Astrocyte of the spinal cord (primary cell): ENCODE data around the gene HIVEP3.

Source experiments
- DNase-seq: peaks from one replicate; pipeline ENCODE4 v3.0.0; 2011; ENCODE audit warnings: low read depth, low spot score
- H3K4me3 ChIP-seq: 2 replicates; pipeline ENCODE4 v1.5.1; 2011; ENCODE audit warnings: low read depth, mild to moderate bottlenecking, low read length, moderate library complexity
- CTCF ChIP-seq: IDR thresholded peaks from 2 replicates; pipeline ENCODE4 v1.5.1; 2012; ENCODE audit warnings: low read depth, mild to moderate bottlenecking, low read length, inconsistent platforms
- in situ Hi-C: cut with HindIII; loops from 2 replicates; pipeline ENCODE4 v1.10.0; 2017; ENCODE audit warnings: low sequenced_read_pairs

HIVEP3 gene

DNA sequence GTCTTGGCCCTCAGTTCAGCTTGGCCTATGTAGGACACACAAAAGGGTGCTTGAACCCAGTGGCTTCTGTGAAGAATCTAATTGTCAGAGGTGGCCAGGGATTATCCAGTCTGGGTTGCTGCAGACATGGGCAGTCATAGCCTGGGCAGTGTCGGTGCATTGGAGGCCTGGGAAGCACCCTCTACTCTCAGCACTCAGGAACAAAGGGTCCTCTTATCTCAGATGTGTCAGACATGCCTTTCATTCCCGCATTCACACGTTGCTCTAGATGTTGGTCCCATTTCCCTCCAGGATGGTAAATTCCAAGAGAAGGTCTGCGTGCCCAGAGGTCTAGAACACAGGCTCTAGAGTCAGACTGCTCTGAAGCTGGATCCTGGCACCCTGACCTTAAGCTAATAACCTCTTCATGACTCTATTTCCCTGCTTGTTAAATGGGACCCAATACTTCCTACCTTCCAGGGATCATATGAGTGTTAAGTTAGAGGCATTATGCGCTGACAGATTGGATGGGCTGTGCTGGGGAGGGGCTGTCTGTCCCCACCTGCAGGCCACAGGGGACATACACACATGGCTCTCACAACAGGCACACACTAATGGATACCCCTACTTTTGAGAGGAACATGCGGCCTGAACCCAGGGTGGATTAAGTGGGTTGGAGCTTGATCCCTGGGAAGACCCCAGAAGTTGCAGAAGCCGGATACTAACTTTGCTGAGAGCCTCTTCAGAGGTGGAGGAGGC is 417.8 kb downstream of the HIVEP3 start:
- DNase-seq: no peak
- in situ Hi-C loops: no loop called here
- no peak overlapping the region for H3K4me3 ChIP-seq
- no peak for TF ChIP-seq CTCF

- in situ Hi-C loops: no loop called here
- no peak overlapping the region for H3K4me3 ChIP-seq
- no peak for TF ChIP-seq CTCF
- DNase-seq: no peak
These were observed 418.3 kb downstream of the HIVEP3 start for GRCh38 chr1:41500378-41500777.

DNA sequence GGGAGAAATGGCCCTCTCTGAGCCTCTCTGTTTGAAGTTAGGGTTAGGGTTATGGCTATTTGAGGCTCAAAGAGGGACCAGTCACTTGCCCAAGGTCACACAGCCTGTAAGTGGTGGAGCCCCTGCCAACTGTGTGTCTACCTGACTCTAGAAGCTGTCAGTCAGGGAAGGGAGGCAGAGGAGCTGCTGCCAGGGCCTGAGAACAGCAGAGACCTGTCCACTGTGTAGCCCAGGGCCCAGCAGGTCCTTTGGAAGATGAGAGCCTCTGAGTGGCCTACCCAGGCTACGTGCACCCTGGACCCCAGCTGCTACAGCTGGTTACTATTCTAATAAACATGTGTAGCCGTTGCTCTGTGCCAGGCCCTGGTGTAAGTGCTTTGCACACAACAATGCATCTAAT is 419.1 kb downstream of the HIVEP3 start:
- no peak overlapping the region for H3K4me3 ChIP-seq
- in situ Hi-C loops: no loop called here
- DNase-seq: no peak
- no peak for TF ChIP-seq CTCF

GRCh38 chr1:41498804-41499203 is 419.9 kb downstream of the HIVEP3 start:
- in situ Hi-C loops: no loop called here
- no peak overlapping the region for H3K4me3 ChIP-seq
- DNase-seq: peak; percentile 43
- TF ChIP-seq CTCF: no peak

DNA sequence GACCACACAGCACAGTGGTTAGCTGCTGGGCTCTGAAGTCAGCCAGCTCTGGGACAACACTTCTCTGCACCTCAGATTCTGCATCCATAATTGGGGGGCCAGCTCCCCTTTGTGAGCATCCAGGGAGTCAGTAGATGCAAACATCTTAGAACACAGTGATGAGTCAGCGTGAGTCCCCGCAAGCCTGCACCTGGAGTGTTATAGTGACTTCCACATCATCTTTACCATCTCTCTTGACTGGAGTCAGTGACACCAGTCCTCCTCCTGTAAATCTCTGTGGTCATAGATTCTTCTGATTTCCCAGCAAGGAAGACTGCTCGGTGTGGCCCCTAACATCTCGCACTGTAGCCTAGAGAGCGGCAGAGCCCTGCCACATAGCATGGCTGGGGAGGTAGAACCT is 420.3 kb downstream of the HIVEP3 start:
- no peak for DNase-seq
- H3K4me3 ChIP-seq: no peak overlapping the region
- in situ Hi-C loops: no loop called here
- TF ChIP-seq CTCF: no peak

DNA sequence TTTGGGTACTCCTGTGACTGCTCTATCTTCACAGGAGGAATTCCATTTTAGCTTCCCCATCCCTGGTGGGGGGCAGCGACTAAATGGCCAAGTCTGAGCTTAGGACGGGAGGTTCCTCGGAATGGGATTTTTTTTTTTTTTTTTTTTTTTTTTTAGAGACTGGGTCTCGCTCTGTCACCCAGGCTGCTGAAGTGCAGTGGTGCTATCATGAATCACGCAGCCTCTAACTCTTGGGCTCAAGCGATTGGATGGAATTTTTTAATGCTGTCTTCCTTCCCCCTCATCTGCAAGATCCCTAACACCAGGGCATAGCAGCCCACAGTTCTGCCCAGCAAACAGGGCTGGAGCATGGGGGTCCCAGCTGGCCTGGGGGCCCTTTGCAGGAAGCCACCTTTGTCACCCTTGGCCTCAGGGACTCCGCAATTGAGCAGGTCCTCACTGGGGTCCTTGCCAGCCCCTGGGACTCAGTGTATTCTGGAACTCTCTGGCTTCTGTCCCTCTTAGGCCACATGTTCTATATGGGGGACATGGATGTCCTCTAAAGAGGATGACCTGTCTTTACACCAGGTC is 421.2 kb downstream of the HIVEP3 start:
- in situ Hi-C loops: no loop called here

More for the DNA sequence above, 421.2 kb downstream of the HIVEP3 start:
- DNase-seq: no peak
- H3K4me3 ChIP-seq: no peak overlapping the region
- TF ChIP-seq CTCF: no peak
